K562 (cell line): ENCODE measurements around the gene SLC34A3. TPM values are rescaled to one million over a fixed set of nuclear protein-coding genes. Genes with fewer than 3 reads are reported as not detected.

Experiments
- BCOR ChIP-seq: fragments of 450-650 bp; IDR thresholded peaks from 2 replicates; pipeline ENCODE4 v1.6.1; 2016
- CHCHD3 ChIP-seq: fragments of 250-450 bp; sonication (Bioruptor Pico); IDR thresholded peaks from 2 replicates; pipeline ENCODE4 v2.1.2; 2022; ENCODE audit warnings: mild to moderate bottlenecking
- CREB1 ChIP-seq, 2 experiments: sonication (generic) in 1 of 2; formaldehyde crosslinking in 1 of 2; IDR thresholded peaks; 2 replicates each; pipeline versions ENCODE4 v1.6.1 to v1.8.0; 2012 to 2022; ENCODE audit warnings: inconsistent platforms in 1 of 2, mild to moderate bottlenecking in 1 of 2, missing genetic modification reagents in 1 of 2, moderate library complexity in 1 of 2
- DEAF1 ChIP-seq: fragments of 450-650 bp; formaldehyde crosslinking; IDR thresholded peaks from 2 replicates; pipeline ENCODE4 v1.4.0; 2020; ENCODE audit warnings: mild to moderate bottlenecking, moderate library complexity
- E2F3 ChIP-seq: fragments of 250-450 bp; sonication (Bioruptor Pico); IDR thresholded peaks from 2 replicates; pipeline ENCODE4 v1.4.0; 2020; ENCODE audit warnings: mild to moderate bottlenecking
- ETV1 ChIP-seq: fragments of 450-650 bp; conservative IDR thresholded peaks from 2 replicates; pipeline ENCODE4 v1.6.1; 2016; ENCODE audit warnings: missing genetic modification characterization, control low read depth, low read depth, missing compliant biosample characterization
- GABPB1 ChIP-seq: sonication (generic); formaldehyde crosslinking; IDR thresholded peaks from 2 replicates; pipeline ENCODE4 v1.8.0; 2022; ENCODE audit warnings: mild to moderate bottlenecking, missing genetic modification reagents
- GTF3C2 ChIP-seq: IDR thresholded peaks from 3 replicates; pipeline ENCODE4 v1.6.1; 2011; ENCODE audit warnings: borderline replicate concordance, mild to moderate bottlenecking, moderate library complexity; ENCODE audit not compliant: insufficient read length; ENCODE audit errors: extremely low read depth
- PTBP1 ChIP-seq: fragments of 200-400 bp; formaldehyde crosslinking; IDR thresholded peaks from 2 replicates; pipeline ENCODE4 v1.6.1; 2017; ENCODE audit warnings: low read depth, low read length
- YY1 ChIP-seq, 3 experiments: IDR thresholded peaks; 2 replicates each; pipeline ENCODE4 v1.6.1; 2011; ENCODE audit warnings: low read length in 2 of 3, mild to moderate bottlenecking in 2 of 3, moderate library complexity in 2 of 3, borderline replicate concordance in 1 of 3, control low read depth in 1 of 3, low read depth in 1 of 3; ENCODE audit not compliant: insufficient read depth in 3 of 3, insufficient replicate concordance in 2 of 3, control insufficient read depth in 1 of 3, insufficient read length in 1 of 3; ENCODE audit errors: extremely low read depth in 1 of 3
- ZNF407 ChIP-seq: fragments of 450-650 bp; IDR thresholded peaks from 2 replicates; pipeline ENCODE4 v1.6.1; 2016; ENCODE audit warnings: low read depth
- ZNF436 ChIP-seq: fragments of 250-450, 450-650 bp; sonication (Bioruptor Pico); formaldehyde crosslinking; IDR thresholded peaks from 2 replicates; pipeline ENCODE4 v1.7.0; 2020; ENCODE audit warnings: mild to moderate bottlenecking
- polyA plus RNA-seq, 8 experiments: library from polyadenylated mRNA; depleted of rRNA in 4 of 8; stranded (reverse) in 5 of 8; unstranded in 3 of 8; fragments of >200 nt; fragmentation: Nextera tagmentation in 2 of 8; fragmentation: Illumina TruSeq in 1 of 8; extraction: Ambion mirVana in 2 of 8; extraction: Trizol in 1 of 8; gene quantifications; 2 replicates each; pipeline versions ENCODE4 v1.2.1 to v1.2.3, GENCODE V29; 2011 to 2014; ENCODE audit warnings: inconsistent platforms in 1 of 8, missing spikeins in 1 of 8
- total RNA-seq, 7 experiments: library from RNA; depleted of rRNA in 6 of 7; stranded (reverse); fragments of >200 nt in 6 of 7; fragmentation: Illumina TruSeq in 2 of 7; extraction: Trizol in 2 of 7; gene quantifications; 2 replicates each; pipeline versions ENCODE4 v1.2.1 to v1.2.3, GENCODE V29; 2011 to 2021; ENCODE audit warnings: low replicate concordance in 1 of 7

SLC34A3 gene
- total and polyA plus RNA-seq, 9 of the 15 experiments (the other 6 are each of a cell fraction or from before 2014, with no cell fraction given): not detected

GRCh38 chr9:137253717-137254623 lies 23.3 kb downstream of the SLC34A3 start (continued):
- TF ChIP-seq YY1 (IDR thresholded peaks at IDR 0.05; ENCODE audit: borderline replicate concordance in 1 of 3, control insufficient read depth in 1 of 3, extremely low read depth in 1 of 3, insufficient read depth in 3 of 3, insufficient read length in 1 of 3, insufficient replicate concordance in 2 of 3, low read depth in 1 of 3, low read length in 2 of 3) (no peak), BCOR (peak; percentile 93), GTF3C2 (peak; percentile 40), PTBP1 (0 out of 2 replicates have a peak, but pooled peaks have one; percentile 72), DEAF1 (no peak), ZNF436 (CRISPR knock-in tag) (peak; percentile 95), CREB1 (IDR thresholded peaks at IDR 0.05) (no peak), CREB1 (CRISPR knock-in tag; IDR thresholded peaks at IDR 0.05) (0 out of 2 replicates have a peak, but pooled peaks have one; percentile 17), CHCHD3 (CRISPR knock-in tag) (no peak), ZNF407 (no peak), ETV1 (tag) (0 out of 2 replicates have a peak, but pooled peaks have one; percentile 19), GABPB1 (CRISPR knock-in tag) (peak; percentile 19; the same call in 1 of the 2 replicates), E2F3 (CRISPR knock-in tag) (no peak)
